Stimulated activated CD4-positive, alpha-beta T cell treated with anti-CD3 and anti-CD28 coated beads, Interleukin-4, amount 100 ng/mL, for 24 hours (primary cell): ENCODE measurements around the gene ADAMTSL3.
"Not testable (repeated sequence)": the region's sequence is repeated elsewhere in the genome, so short reads cannot be mapped to it uniquely, and the experiment has no call there.

Source experiments
- DNase-seq: peaks from one replicate; pipeline ENCODE4 v3.0.0-alpha.2; 2020

ADAMTSL3 gene

DNA sequence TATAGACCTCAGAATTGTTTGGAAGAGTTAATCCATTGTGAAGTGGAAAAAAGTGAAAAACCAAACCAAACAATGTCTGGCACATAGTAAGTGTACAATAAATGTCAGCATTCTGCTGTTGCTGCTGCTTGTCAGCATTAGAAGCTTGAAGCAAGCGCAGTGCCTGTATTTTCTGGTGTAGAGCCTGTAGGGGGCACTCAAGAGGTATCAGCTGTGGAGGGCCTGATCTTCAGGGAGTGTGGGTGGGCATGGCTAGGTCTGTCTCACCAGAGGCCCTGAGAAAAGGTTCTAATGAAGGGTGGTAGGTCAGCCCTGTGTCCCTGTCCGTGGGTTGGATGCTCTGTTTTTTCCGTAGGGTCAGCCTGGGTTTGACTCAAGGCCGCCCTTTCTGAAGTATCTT lies 3.6 kb downstream of the ADAMTSL3 start:
- no peak for DNase-seq

DNA sequence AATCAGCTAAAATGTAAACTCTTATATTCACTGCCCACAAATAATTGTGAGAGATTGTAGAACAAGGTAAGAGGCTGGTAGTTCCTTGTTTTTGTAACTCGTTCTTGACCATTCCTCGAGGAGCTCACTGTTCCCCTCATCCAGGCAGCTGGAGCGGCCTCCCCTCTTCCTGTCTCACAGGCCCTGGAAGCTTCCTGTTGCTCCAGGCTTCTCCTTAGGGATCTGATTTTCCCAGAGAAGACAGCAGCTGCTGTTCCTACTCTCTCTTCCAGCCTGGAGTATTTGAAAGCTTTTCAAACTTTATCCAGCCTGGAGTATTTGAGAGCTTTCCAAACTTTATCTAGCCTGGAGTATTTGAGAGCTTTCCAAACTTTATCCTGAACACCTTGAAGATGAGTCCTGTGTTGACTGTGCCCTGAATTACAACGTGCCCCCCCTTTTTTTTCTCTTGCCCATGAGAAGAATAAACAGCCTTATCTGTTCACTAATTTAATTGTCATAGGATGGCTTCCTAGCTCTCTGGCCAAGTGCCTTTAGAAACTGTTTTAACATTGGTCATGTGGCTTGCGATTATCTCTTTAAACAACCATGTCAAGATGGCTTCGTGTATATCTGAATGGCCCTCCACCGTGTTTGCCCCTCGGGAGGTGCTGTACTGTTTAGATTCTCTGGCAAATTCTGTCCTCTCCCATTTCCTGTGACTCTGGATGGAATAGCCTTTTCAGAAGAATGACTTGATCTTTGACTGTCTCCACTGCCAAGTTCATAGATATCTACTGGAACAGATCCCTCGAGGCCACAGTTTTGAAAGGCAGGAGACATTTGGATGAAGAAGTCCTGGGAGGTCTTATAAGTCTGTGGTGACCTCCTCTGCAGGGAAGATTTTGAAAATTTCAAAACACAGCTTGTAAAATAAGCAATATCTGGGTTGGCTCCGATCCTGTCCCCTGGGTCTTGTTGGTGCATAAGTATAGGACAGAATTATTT lies 4.8 kb downstream of the ADAMTSL3 start:
- no peak for DNase-seq

DNA sequence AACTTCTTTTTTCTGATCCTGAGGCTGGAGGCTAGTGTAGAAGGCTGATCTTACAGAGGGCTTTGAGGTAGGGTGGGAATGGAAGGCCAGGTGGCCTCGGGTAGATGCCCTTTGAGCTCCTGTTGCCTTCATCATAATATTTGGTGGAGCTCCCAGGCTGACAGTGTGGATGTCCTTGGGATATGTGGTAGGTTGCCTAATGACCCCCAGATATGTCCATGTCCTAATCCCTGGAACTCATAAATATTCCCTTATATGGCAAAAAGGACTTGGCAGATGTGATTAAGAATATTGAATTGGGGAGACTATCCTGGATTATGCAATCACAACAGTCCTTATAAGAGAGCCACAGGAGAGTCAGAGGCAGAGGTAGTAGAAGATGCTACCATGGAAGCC lies 5.5 kb downstream of the ADAMTSL3 start:
- no peak for DNase-seq

DNA sequence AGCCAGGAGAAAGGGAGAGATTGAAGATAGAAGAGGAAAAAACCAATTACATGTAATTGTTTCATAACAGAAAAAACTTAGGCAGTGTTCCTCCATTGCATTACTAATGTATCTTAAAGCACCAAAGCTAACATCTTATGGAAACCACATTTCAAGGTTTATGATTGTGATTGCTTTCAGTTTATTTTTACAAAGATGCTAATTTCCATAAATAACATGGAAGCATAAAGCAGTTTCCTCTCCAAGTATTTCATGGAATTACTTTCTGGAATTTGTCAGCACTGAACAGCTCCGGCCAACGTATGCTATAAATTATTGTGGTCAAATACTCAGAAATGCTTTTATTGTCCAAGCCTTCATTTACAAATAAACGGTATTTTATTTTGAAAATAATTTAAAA lies 11.6 kb downstream of the ADAMTSL3 start:
- no peak for DNase-seq

DNA sequence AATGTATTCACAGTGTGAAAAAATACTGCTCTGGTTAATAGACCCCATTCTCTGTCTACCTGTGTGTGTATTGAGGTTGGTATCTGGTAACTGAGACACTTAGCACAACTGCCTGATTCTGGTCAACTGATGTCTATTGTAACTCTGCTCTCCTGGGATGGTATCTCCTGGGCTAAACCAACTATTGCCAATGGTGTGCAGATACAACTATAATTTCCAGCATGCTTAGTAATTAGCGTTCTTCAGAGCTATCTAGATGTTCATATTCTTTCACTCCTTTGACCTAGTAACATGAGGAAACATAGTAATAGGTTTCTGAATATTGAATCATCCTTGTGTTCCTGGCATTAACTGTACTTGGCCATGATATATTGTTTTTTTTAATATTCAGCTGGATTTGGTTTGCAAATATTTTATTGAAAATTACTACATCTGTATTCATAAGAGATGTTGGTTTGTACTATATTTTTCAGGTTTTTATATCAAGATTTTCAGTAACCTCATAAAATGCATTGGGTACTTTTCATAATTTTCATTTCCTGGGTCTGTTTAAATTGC lies 16.8 kb downstream of the ADAMTSL3 start:
- DNase-seq = no peak

DNA sequence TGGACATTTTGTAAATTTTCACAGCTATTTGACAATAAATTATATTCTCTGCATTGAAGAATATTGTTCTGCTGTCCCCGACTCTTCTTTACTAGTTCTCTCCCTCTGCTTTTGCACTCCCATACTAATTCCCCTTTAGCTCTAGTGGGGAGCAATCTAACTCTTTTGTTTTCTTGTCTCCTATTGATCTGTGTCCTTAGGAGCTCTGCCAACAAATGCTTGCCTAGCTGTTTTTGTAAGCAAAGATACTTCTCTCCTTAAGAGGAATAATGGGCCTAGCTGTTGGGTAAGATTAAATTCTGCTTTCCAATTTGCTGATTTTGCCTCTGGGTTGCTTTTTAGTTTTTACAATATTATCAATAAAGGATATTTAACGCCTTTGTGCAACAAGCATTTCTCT lies 17.7 kb downstream of the ADAMTSL3 start:
- DNase-seq = no peak

DNA sequence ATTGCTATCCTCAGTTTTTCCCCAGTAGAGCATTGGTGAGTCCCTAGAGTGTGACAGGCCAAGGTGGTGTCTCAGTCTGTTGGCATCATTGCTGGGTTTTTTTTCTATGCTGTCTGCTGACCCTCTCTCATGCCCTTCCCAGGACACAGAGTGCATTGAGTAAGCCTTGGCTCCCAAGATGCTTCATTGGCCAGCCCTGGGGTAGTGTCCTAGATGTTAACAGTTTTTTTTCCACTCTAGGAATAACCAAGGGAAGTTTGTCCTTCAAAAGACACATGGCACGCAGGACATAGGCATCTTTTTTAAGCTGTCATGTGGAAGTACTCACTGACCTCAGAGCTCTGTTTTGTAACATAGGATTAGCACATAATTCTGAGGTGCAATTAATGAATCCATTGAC lies 19.5 kb downstream of the ADAMTSL3 start:
- no peak for DNase-seq

DNA sequence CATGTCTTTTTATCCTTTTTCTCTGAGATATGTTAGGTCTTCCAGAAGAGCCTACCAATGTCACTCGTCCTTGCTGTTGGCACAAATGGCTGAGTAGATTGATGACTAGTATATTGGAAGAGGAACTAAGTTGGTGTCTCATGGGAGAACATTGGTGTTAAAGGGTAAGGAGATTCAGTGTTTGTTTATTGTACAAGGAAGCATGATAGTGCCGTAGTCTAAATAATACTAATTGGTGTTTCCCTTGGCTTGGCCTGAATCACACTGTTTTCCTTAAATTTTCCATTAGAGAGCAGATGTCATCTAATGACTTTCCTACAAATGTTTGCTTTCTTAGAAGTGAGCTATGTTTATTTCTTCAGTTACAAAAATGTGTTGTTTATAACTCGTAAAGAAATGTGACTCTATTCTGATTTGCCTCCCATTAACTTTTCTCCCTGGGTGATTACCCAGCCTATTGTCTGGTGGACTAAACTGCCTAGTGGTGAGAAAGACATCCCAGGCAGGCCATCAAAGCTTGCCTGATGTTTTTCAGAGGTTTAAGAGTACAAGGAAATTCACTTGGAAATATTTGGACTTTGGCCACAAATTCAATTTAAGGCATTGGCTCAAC lies 28.7 kb downstream of the ADAMTSL3 start:
- DNase-seq = no peak

DNA sequence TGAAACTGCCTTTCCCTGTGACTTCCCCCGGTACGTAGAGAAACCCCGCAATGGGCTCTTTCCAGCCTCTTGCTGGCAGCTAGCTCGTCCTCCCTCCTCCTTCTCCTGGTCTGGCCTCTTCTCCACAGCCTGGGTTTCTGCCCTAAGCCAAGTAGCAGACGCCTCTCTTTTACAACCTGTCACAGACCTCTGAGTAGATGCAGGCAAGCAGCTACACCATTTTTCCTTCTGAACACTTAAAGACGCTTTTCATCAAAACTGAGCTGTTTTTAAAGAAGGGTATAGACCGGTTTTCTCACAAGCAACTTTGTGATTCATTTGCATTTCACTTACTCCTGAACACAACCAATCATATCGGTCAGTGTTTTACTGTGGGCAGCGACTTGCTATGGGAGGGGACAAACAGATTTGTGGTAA lies 32.0 kb downstream of the ADAMTSL3 start:
- no peak for DNase-seq

DNA sequence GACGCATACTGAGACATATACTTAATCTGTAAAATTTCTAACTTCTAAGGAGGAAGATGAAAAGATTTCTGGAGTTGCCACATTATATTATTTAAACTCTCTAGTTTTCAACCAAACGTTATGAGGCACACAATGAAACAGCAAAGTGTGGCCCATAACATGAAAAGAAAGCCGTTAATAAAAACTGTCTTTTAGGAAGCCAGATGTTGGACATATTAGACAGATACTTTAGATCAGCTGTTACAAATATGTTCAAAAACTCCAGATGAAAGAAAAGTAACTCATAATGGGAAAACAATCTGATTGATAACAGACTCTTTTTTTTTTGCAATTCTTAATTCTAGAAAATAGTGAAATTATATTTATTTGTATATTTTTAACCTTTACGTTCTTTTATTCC lies 34.3 kb downstream of the ADAMTSL3 start:
- DNase-seq = no peak

DNA sequence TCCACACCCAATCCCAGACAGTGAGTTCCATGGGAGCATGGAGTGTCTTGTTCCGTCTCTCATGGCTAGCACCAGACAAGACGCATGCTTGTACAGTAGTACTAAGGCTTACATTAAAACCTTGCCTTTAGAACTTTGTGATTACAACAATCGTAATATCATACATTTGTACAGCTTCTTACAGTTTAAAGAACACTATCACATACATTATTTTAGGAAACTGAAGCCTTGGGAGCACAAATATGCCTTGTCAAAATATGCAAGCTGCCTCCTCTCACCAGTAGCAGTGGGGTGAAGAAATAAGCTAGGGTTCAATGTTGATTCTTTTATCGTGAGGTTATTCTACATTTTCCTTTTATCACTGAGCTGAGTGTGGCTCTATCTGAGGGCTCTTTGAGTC lies 36.8 kb downstream of the ADAMTSL3 start:
- no peak for DNase-seq

DNA sequence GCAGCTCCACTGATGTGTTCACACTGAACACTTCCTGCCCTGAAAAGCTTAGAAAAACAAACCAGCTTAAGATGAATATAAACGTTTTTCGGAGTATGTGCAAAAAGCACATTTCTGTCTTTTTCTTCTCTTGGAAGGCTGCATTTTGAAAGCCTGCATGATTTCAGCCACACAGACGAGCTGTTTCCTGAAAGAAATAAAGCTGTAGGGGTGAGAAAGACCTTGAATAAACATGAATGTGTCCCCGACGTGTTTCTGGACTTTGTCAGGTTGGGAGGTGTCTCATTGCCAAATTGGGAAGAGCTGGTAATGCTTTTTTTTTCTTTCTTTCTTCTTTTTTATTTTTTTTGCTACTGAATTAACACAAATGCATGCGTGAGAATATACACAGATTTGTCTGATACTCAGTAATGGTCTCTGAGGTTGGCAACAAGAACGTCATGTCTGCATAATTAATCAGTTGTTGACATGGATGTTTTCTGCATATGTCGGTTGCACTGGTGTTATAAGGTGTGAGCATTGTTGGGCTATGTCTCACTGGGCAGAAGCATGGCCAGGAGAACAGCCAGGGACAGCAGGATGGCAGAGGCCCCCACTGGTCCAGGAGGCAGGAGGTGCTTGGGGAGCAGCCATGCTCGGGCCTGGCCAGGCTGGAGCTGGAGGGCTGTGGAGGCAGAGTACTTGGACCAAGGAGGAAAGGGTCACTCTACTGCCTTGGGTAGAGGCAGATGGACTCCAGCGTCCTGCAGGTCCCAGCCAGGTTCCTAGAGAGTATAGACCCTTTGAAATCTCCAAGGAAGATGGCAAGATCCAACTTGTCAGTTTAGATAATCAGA lies 39.0 kb downstream of the ADAMTSL3 start:
- no peak for DNase-seq

DNA sequence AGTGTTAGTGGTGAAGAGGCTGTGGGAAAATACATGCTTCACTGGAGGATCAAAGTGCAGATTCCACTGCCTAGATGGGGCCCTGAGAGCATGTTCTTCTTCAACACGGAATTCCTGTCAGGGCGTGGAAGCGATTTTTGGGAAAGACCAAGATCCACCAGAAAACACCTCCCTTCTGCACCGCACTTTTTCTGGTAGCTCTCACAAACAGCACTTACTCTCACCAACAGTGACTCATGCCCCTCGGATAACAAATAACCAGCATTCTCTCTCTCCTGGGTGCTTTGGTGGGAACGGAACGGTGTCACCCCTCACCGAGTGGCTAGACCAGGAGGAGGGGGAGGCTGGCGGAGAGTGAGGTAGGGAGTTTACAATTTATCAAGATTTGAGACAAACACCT lies 40.1 kb downstream of the ADAMTSL3 start:
- DNase-seq = no peak

DNA sequence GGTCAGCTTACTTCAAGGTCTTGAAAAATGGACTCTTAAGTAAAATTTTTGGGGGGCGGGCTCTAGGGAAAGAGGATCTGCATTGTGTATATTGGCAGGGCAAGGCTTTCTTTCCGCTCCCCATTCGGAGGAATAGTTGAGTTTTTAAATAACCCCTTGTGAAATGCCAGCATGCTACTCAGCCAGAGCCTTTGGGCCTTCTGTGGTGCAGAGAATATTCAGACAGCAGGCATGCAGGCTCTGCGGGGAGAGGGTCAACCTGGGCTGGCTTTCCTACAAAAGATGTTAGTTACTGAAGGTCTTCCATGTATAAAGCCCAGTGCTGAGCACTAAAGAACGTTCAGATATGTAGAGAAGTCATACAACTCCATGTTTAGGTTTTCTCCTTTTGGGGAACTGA lies 40.6 kb downstream of the ADAMTSL3 start:
- DNase-seq = no peak

DNA sequence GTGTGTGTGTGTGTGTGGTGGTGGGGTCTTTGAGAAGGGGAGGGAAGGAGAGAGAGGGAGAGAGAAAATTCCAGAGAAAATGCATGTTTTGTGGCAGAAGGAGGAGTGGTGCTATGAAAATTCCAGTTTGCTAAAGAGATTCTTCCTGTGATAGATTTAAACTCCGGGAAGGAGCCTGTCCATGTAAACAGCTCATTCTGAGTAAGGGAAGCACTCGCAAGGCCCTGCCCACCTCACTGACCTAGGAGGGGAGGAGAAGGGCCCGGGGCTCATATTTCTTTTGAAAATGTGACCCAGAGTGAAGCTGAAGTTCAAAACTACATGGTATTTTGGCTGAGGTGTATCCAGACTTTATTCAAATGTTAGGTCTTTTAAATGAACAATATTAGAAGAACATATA lies 41.3 kb downstream of the ADAMTSL3 start:
- DNase-seq = no peak

DNA sequence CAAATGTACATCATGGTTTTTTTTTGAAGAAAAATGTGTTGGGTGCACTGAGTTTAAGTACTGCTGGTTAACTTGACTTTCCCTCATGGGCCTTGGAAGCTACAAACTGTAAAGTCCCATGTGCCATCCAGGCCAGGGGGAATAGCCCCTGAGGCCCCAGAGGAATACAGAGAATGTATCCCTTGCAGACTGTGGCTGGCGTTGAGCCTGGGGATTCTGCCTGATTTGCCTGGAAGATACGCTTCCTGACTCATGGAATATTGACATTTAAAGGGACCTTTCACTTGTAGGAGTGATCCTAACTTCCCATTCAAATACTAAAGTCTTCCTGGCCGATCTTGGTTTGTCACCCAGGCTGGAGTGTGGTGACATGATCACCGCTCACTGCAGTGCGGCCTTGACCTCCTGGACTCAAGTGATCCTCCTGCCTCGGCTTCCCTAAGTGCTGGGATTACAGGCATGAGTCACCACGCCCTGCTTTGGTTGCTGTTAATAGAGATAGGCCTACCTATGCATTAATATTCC lies 42.0 kb downstream of the ADAMTSL3 start:
- no peak for DNase-seq

DNA sequence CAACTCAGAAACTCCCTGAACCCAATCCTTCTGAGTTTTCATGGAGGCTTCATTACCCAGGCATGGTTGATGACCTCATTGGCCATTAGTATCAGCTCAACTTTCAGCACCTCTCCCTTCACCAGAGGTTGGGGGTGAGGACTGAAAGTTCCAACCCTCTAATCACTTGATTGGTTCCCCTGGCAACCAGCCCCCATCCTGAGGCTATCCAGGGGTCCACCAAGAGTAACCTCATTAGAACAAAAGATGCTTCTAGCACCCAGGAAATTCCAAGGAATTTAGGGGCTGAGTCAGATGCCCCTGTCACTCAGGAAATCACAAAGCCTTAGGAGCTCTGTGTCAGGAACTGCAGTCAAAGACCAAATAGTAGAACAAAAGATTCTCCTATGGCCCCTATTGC lies 43.8 kb downstream of the ADAMTSL3 start:
- no peak for DNase-seq

DNA sequence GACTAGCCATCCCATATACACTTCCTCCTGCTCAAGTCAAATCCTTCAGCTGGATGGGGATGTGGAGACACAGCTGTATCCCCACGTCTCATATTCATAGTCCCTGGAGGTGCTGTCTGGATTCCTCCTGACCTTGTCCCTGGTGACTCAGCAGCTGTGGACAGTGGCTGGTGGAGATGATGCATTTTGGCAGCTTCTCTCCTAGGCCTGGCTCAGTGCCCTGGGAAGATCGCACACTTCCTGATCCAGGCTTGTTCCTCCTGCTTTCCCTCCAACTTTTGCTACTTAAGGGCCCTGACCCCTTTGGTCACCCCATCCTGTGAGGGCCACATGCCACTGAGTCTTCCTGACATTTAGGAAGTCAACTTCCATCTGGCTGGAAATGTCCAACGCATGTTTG lies 44.4 kb downstream of the ADAMTSL3 start:
- no peak for DNase-seq

DNA sequence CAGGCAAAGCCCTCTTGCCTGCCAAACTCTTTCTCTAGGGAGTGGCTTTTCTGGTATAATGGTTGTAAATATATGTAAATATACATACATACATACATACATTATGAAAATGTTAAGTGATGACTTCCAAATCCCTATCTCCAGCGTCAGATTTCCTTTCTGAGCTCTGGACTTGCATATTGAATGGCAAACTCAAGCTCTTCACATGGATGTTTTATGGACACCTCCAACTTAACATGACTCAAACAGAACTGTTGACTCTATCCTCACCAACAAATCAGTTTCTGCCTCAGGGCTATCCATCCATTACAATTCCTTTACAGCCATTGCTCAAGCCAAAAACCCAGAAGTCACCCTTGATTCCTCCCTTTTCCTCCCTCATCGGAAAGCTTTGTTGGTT lies 45.1 kb downstream of the ADAMTSL3 start:
- no peak for DNase-seq

DNA sequence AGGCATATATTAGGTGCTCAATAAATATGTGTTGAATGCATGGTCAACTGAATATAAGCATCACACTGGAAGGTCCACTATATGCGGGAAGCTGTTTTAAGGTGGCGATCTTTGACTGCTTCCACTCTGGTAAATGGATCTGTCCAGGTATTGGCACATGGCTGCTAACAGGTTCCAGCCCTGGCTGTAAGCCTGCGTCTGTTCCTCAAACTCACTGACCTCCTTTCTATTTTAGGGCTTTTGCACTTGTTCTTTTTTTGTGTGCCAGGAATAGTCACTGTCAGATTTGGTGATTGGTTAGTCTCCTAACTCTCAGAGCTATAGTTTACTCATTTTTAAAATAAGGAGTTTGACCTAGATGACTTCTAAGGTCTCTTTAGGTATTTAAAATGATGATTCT lies 46.2 kb downstream of the ADAMTSL3 start:
- no peak for DNase-seq

DNA sequence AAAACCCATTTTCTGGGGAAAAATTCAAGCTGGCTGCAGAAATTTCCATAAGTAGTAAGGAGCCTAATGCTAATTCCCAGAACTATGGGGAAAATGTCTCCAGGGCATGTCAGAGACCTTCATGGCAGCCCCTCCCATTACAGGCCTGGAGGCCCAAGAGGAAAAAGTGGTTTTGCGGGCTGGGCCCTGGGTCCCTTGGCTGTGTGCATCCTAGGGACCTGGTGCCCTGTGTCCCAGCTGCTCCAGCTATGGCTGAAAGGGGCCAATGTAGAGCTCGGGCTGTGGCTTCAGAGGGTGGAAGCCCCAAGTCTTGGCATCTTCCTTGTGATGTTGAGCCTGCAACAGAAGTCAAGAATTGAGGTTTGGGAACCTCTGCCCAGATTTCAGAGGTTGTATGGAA lies 48.4 kb downstream of the ADAMTSL3 start:
- not testable (repeated sequence) for DNase-seq

DNA sequence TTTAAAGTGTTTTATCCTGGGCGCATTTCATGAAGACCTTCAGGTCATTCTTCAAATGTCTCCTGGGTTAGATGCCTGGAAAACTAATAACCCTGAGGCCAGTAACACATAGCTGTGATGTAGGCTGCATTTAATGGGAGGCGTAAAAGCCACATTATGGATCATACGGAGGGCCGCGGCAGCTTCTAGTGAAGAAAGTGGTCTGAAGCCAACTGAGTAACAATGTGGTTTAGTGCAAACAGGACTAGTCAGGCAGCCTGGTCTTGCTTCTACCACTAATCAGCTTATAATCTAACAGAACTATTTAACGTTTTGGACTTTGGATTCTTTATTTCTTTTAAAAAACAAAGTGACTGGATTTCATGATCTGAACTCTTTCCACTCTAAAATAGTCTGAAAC lies 54.4 kb downstream of the ADAMTSL3 start:
- DNase-seq = no peak

DNA sequence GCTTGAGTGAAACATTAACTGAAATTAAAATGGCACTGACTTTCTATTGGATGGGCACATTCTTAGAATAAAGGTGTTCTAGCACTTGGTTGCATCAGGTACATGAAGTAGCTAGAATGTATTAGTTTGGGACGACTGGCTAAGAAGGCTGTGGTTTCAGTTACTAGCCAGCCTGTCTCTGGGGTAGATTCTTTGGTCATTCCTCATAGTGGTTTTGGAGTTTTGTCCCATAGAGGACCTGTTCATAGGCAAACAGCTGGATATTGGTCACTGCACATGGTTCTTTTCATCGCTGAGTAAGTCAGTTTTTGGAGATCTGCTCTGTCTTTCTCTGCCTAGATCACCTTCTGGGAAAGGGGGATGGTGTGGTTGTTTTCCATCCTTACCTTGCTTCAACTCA lies 55.3 kb downstream of the ADAMTSL3 start:
- DNase-seq = no peak
